ENCODE results near the gene PLCG1.

DNA sequence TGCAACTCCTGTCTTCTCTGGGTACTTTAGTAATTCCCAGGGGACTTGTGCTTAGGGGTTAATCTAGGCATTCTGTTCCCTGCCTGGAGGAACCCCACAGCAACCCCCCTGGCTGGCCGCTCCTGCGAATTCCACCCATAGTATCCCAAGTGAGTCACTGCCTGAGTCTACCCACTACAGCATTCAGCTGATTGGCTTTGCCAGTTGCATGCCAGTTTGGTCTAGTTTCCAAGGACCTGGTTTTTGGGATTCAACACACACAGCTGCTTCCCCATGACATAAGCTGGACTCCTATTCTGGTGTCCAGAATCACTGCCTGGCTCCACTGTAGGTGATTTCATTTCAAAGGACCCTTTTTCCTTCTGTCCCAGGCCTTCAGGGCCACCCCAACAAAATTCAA, 40.3 kb downstream of the PLCG1 start:
- TF ChIP-seq POLR2AphosphoS5 (IDR thresholded peaks at IDR 0.05; ENCODE audit: low read depth, low read length) = no peak
- no peak for TF ChIP-seq POLR2A (IDR thresholded peaks at IDR 0.05; ENCODE audit: low read depth, low read length)

All from GM12891 (cell line).